IMR-90 (cell line): Measurements from ENCODE around the gene MTHFD2L. TPM values are rescaled to one million over a fixed set of nuclear protein-coding genes. Genes with fewer than 3 reads are reported as not detected.

Source experiments
- ATAC-seq: fragments of 200-7000 bp; cut with Tn5 transposase; 2 replicates; pipeline ENCODE4 v1.9.1; 2020; ENCODE audit warnings: low read depth, mild to moderate bottlenecking, moderate library complexity
- BruUV-seq: library from RNA; stranded (reverse); fragments of 400-500 nt; replicated peaks from 2 replicates; lab custom pipeline; 2021; lab: Mats Ljungman, UMichigan
- CTCF ChIA-PET: fragments of 300-600 bp; formaldehyde crosslinking; extraction: SDS; loops from one replicate; lab custom pipeline; 2021; ENCODE audit warnings: antibody characterized with exemption; lab: Yijun Ruan, JAX
- POLR2A ChIA-PET: fragments of 300-600 bp; sonication (Branson Sonifier 250); formaldehyde crosslinking; loops from one replicate; lab custom pipeline; 2022; ENCODE audit warnings: antibody characterized with exemption; ENCODE audit not compliant: unreplicated experiment; lab: Charles Lee
- DNase-seq: peaks from one replicate; pipeline ENCODE4 v3.0.0; 2013
- H2AFZ ChIP-seq: replicated peaks from 2 replicates; pipeline ENCODE3; 2013; ENCODE audit warnings: low read length, mild to moderate bottlenecking; ENCODE audit not compliant: poor library complexity
- H2AK5ac ChIP-seq: 2 replicates; pipeline ENCODE4 v1.6.1; 2013; ENCODE audit warnings: low read depth, low read length, inconsistent platforms
- H2AK9ac ChIP-seq: replicated peaks from 2 replicates; pipeline ENCODE3; 2013; ENCODE audit warnings: mild to moderate bottlenecking, low read depth, low read length, moderate library complexity; ENCODE audit not compliant: poor library complexity
- H2BK120ac ChIP-seq: 2 replicates; pipeline ENCODE4 v1.6.1; 2013; ENCODE audit warnings: low read depth, low read length, inconsistent platforms
- H2BK15ac ChIP-seq: 3 replicates; pipeline ENCODE4 v1.6.1; 2013; ENCODE audit warnings: low read depth, low read length, inconsistent platforms
- H2BK20ac ChIP-seq: 2 replicates; pipeline ENCODE4 v1.6.1; 2013; ENCODE audit warnings: low read depth, mild to moderate bottlenecking, inconsistent platforms, low read length, moderate library complexity
- H2BK5ac ChIP-seq: 2 replicates; pipeline ENCODE4 v1.6.1; 2013; ENCODE audit warnings: mild to moderate bottlenecking, low read depth, low read length, inconsistent platforms; ENCODE audit not compliant: poor library complexity, severe bottlenecking
- H3K14ac ChIP-seq: replicated peaks from 2 replicates; pipeline ENCODE4 v1.6.1; 2013; ENCODE audit warnings: low read depth, low read length, inconsistent platforms
- H3K18ac ChIP-seq: 2 replicates; pipeline ENCODE4 v1.6.1; 2013; ENCODE audit warnings: low read depth, low read length, control low read depth
- H3K23ac ChIP-seq: 2 replicates; pipeline ENCODE4 v1.6.1; 2013; ENCODE audit warnings: low read depth, low read length, inconsistent platforms
- H3K27ac ChIP-seq: 2 replicates; pipeline ENCODE4 v1.5.1; 2013; ENCODE audit warnings: mild to moderate bottlenecking, control low read depth, low read length; ENCODE audit not compliant: insufficient read depth
- H3K27me3 ChIP-seq: 2 replicates; pipeline ENCODE4 v1.6.1; 2013; ENCODE audit warnings: low read length; ENCODE audit not compliant: control insufficient read depth, insufficient read depth
- H3K36me3 ChIP-seq: 2 replicates; pipeline ENCODE4 v1.6.1; 2013; ENCODE audit warnings: low read length, mixed read lengths; ENCODE audit not compliant: control insufficient read depth, insufficient read depth
- H3K4ac ChIP-seq: 2 replicates; pipeline ENCODE4 v1.6.1; 2013; ENCODE audit warnings: low read depth, low read length, inconsistent platforms
- H3K4me1 ChIP-seq: 2 replicates; pipeline ENCODE4 v1.6.1; 2013; ENCODE audit warnings: low read length, mixed read lengths; ENCODE audit not compliant: control insufficient read depth, insufficient read depth
- H3K4me2 ChIP-seq: 2 replicates; pipeline ENCODE4 v1.6.1; 2013; ENCODE audit warnings: low read depth, mild to moderate bottlenecking, control low read depth, low read length, moderate library complexity
- H3K4me3 ChIP-seq: 2 replicates; pipeline ENCODE4 v1.5.1; 2013; ENCODE audit warnings: low read depth, mild to moderate bottlenecking, control low read depth, low read length, moderate library complexity; ENCODE audit not compliant: insufficient read depth
- H3K56ac ChIP-seq: 2 replicates; pipeline ENCODE4 v1.6.1; 2013; ENCODE audit warnings: low read length, inconsistent platforms; ENCODE audit not compliant: insufficient read depth; ENCODE audit errors: extremely low read depth
- H3K79me1 ChIP-seq, 2 experiments: 2 replicates each; pipeline ENCODE4 v1.6.1; 2013; ENCODE audit warnings: low read length in 2 of 2, inconsistent platforms in 1 of 2, low read depth in 1 of 2
- H3K9ac ChIP-seq: 2 replicates; pipeline ENCODE4 v1.6.1; 2013; ENCODE audit warnings: low read depth, low read length, control low read depth
- H3K9me1 ChIP-seq: 2 replicates; pipeline ENCODE4 v1.6.1; 2013; ENCODE audit warnings: low read length, inconsistent platforms; ENCODE audit not compliant: insufficient read depth
- H3K9me3 ChIP-seq: 2 replicates; pipeline ENCODE4 v1.6.1; 2013; ENCODE audit warnings: low read length; ENCODE audit not compliant: control insufficient read depth, insufficient read depth
- H4K20me1 ChIP-seq: 2 replicates; pipeline ENCODE4 v1.6.1; 2013; ENCODE audit warnings: low read length, inconsistent platforms; ENCODE audit not compliant: insufficient read depth
- H4K5ac ChIP-seq: 2 replicates; pipeline ENCODE4 v1.6.1; 2013; ENCODE audit warnings: mild to moderate bottlenecking, low read depth, low read length, control low read depth
- H4K8ac ChIP-seq, 2 experiments: 2 replicates each; pipeline ENCODE4 v1.6.1; 2013; ENCODE audit warnings: low read depth in 2 of 2, low read length in 2 of 2, control low read depth in 1 of 2, inconsistent platforms in 1 of 2
- H4K91ac ChIP-seq: 2 replicates; pipeline ENCODE4 v1.6.1; 2013; ENCODE audit warnings: low read depth, low read length, inconsistent platforms; ENCODE audit not compliant: insufficient read depth
- CHD1 ChIP-seq: IDR thresholded peaks from 2 replicates; pipeline ENCODE4 v1.6.1; 2012; ENCODE audit warnings: low read depth, low read length, improper control_type of control experiment
- ELK1 ChIP-seq: fragments of 150-350 bp; IDR thresholded peaks from 2 replicates; pipeline ENCODE4 v1.6.1; 2016; ENCODE audit warnings: low read depth, mild to moderate bottlenecking, low read length, moderate library complexity, borderline replicate concordance
- MAFK ChIP-seq: IDR thresholded peaks from 2 replicates; pipeline ENCODE4 v1.6.1; 2012; ENCODE audit warnings: low read depth, low read length, improper control_type of control experiment
- MAZ ChIP-seq: IDR thresholded peaks from 2 replicates; pipeline ENCODE4 v1.6.1; 2012; ENCODE audit warnings: low read depth, mild to moderate bottlenecking, low read length, improper control_type of control experiment, moderate library complexity, borderline replicate concordance
- MXI1 ChIP-seq: IDR thresholded peaks from 2 replicates; pipeline ENCODE4 v1.6.1; 2012; ENCODE audit warnings: low read depth, mild to moderate bottlenecking, low read length, moderate library complexity, borderline replicate concordance
- POLR2A ChIP-seq: IDR thresholded peaks from 2 replicates; pipeline ENCODE4 v1.6.1; 2012; ENCODE audit warnings: mild to moderate bottlenecking, low read depth, low read length
- RCOR1 ChIP-seq: IDR thresholded peaks from 2 replicates; pipeline ENCODE4 v1.6.1; 2012; ENCODE audit warnings: mild to moderate bottlenecking, low read length, improper control_type of control experiment; ENCODE audit not compliant: insufficient replicate concordance
- RFX5 ChIP-seq: IDR thresholded peaks from 2 replicates; pipeline ENCODE4 v1.8.0; 2012; ENCODE audit warnings: low read depth, mild to moderate bottlenecking, low read length, moderate library complexity
- SMC3 ChIP-seq: fragments of 150-350 bp; IDR thresholded peaks from 2 replicates; pipeline ENCODE4 v1.6.1; 2016; ENCODE audit warnings: low read depth, mild to moderate bottlenecking, antibody characterized with exemption, low read length, moderate library complexity
- USF2 ChIP-seq: fragments of 150-350 bp; IDR thresholded peaks from 2 replicates; pipeline ENCODE4 v1.6.1; 2017; ENCODE audit warnings: mild to moderate bottlenecking, antibody characterized with exemption, low read length, low read depth
- dilution Hi-C: fragments of 300-500 bp; cut with HindIII; formaldehyde crosslinking; loops from one replicate; pipeline ENCODE4 v1.14.3; 2018; ENCODE audit warnings: low sequenced_read_pairs; ENCODE audit not compliant: unreplicated experiment
- in situ Hi-C: fragments of 300-500 bp; cut with MboI; formaldehyde crosslinking; loops from 3 replicates; pipeline ENCODE4 v1.14.3; 2019; ENCODE audit warnings: low sequenced_read_pairs, inconsistent platforms, mixed read lengths
- intact Hi-C: fragments of 100-400 bp; cut with micrococcal nuclease; formaldehyde crosslinking; loops from 2 replicates; pipeline ENCODE4 v1.10.0; 2022
- polyA plus RNA-seq, 3 experiments: library from polyadenylated mRNA; depleted of rRNA; stranded (reverse); fragments of >200 nt; gene quantifications; 2 replicates each; pipeline ENCODE4 v1.2.3, GENCODE V29; 2012; ENCODE audit warnings: low replicate concordance in 1 of 3
- total RNA-seq: library from RNA; depleted of rRNA; stranded (reverse); fragments of >200 nt; gene quantifications from 2 replicates; pipeline ENCODE4 v1.2.3, GENCODE V29; 2012

MTHFD2L gene
- total and polyA plus RNA-seq, 2 of the 4 experiments (the other 2 are of a cell fraction) = 2.8 to 4.3 TPM

GRCh38 chr4:74282926-74283325, 125.0 kb downstream of the MTHFD2L start:
- Histone ChIP-seq H2BK5ac (no peak overlapping the region), H3K14ac (no peak overlapping the region), H4K20me1 (no peaks in the 10 kb centered on the region), H2BK15ac (no peak overlapping the region), H2AK5ac (no peak overlapping the region), H3K27ac (no peak overlapping the region), H3K4me3 (no peak overlapping the region), H3K4me1 (peaks cover 4% of the 10 kb centered on the region), H4K5ac (no peak overlapping the region), H3K36me3 (no peaks in the 10 kb centered on the region), H3K9me3 (no peaks in the 10 kb centered on the region), H3K9me1 (peaks cover 6% of the 10 kb centered on the region; the same call in 1 of the 2 replicates), H4K8ac (no peak overlapping the region), H3K79me1 (no peaks in the 10 kb centered on the region), H3K56ac (no peak overlapping the region), H2AK9ac (no peak overlapping the region), H2BK20ac (no peak overlapping the region), H3K27me3 (no peaks in the 10 kb centered on the region), H3K4ac (no peak overlapping the region), H3K23ac (no peak overlapping the region), H3K9ac (no peak overlapping the region), H3K18ac (no peak overlapping the region), H2BK120ac (no peak overlapping the region), H2AFZ (no peak overlapping the region), H4K91ac (no peak overlapping the region), H3K4me2 (no peak overlapping the region)
- POLR2A ChIA-PET = no interaction called here
- in situ Hi-C loops (no loop called here), dilution Hi-C loops (no loop called here), intact Hi-C loops (no loop called here)
- no peak for DNase-seq
- no TSS peak for BruUV-seq
- ATAC-seq = peak; percentile 35; the same call in 1 of the 2 replicates
- CTCF ChIA-PET = no interaction called here
- TF ChIP-seq RCOR1 (no peak), CHD1 (no peak), USF2 (no peak), MXI1 (no peak), MAZ (no peak), POLR2A (no peak), MAFK (no peak), RFX5 (no peak), ELK1 (no peak), SMC3 (no peak)
